Measurements from ENCODE around the gene ZNF576.
"Not testable (repeated sequence)": the region's sequence is repeated elsewhere in the genome, so short reads cannot be mapped to it uniquely, and the experiment has no call there.

ZNF576 gene

DNA sequence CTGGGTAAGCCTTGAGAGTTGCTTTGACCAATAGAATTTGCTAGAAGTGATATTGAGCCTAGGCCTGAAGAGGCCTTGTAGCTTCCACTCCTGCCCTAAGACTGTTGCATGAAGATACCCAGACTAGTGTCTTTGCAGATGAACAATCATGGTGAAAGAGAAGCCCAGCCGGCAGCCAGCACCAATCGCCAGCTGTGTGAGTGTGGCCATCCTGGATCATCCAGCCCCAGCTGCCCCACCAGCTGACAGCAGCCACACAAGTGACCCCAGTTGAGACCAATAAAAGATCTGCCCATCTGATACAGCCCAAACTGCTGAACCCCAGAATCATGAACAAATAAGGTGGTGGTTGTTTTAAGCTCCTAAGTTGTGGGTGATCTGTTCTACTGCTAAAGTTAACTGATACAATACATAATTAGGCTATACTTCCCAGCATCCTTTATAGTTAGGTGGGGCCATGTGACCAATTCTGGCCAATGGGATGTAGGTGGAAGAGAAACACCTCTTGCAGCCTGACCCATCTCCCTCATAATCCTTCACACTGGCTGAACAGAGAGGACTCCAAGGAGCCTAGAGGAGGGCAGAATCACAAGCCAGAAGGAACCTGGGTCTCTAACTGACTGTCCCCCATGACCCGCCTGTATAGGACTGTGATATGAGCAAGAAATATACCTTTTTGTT, 32.4 kb downstream of the ZNF576 start:
- DNase-seq = no peak

- no peak for DNase-seq
Measured at GRCh38 chr19:43631491-43631890, 35.1 kb downstream of the ZNF576 start.

DNA sequence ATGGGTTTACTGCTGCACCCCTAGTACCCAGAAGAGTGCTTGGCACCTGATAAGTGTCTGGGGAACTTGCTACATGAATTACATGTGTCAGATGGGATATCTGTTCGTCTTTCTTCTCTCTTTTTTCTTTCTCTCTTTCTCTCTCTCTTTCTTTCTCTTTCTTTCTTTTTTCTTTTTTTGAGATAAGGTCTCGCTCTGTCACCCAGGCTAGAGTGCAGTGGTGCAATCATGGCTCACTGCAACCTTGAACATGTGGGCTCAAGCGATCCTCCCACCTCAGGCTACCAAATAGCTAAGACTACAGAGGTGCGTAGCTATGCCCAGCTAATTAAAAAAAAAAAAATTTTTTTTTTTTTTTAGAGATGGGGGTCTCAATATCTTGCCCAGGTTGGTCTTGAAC, 37.1 kb downstream of the ZNF576 start:
- no peak for DNase-seq

GRCh38 chr19:43634068-43634467, 37.7 kb downstream of the ZNF576 start:
- no peak for DNase-seq

DNA sequence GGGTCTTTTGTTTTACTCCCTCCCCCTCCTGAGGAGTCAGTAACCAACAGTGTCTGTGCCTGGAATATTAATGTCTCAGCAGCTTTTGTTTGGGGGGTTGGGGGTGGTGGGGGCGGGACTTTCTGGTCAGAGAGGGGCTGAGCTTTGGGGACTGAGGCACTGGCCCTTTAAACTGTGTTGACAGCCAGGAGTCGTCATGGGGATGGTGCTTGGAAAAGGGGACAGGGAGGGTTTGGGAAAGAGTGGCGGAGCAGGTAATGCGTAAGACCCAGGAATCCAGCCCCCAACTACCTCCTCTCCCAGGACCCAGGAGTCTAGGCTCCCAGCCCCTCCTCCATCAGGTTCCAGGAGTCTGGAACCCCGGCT, 38.1 kb downstream of the ZNF576 start:
- no peak for DNase-seq

- DNase-seq = peak; percentile 30
Measured at GRCh38 chr19:43634872-43635560, 38.6 kb downstream of the ZNF576 start.

- DNase-seq = not testable (repeated sequence)
Measured at GRCh38 chr19:43635561-43635940, 39.2 kb downstream of the ZNF576 start.

DNA sequence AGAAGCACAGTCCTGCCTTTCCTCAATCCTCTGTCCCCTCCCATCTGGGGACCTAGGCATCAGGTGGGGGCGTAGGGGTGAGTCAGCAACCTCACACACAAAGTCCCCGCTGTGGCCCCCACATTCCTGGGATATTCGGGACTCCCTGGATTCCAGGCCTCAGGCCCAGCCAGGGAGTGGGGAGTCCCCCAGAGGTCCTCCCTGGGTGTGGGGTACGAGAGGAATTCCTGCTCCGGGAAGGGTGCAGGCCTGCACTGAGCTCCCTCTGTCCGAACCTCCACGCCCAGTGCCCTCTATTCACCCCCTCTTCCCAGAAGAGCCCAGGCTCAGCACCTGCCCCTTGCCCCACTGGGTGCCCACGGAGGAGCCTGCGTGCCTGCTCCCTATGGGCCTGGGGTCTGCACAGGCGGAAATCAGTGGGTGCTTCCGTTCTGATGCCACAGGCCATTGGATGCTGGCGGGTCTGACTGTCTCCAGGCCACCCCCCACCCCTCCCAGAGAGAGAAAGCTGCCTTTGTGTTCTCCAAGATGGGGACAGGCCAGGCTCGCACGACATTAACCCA, 39.8 kb downstream of the ZNF576 start:
- DNase-seq = peak; percentile 66

DNA sequence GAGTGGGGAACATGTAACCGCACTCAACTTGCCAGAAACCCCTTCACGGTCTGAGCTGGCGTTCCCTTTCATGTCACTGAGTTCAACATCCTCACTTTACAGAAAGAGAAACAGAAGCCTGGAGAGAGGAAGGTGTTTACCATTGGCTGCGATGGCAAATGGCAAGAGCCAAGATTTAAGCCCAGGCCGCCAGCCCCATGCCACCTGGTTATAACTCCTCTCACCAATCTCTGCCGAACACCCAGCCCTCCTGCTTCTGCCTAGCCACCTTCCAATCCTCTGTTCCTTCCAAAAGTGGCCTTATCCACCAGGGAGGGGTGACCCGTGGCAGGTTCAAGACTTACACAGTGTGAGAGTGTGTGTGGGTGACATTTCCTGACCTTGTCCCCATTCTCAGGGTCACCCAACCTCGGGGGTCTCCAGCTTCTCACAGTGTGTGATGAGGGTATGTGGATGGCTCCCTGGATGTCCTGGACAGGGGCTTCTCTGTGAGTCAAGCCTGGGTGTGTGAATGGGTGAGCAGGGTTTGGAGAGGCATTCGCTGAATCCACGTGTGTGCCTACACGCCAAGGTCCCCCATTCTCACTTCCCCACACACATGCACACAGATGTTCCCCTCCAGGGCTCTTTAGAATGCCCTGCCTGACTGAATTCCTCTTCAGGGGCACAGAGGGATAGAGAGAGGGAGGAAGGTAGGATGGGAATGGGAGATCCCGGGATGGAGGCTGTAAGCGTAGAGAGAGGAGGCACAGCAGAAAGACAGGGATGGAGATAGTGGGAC, 42.0 kb downstream of the ZNF576 start:
- DNase-seq = no peak

DNA sequence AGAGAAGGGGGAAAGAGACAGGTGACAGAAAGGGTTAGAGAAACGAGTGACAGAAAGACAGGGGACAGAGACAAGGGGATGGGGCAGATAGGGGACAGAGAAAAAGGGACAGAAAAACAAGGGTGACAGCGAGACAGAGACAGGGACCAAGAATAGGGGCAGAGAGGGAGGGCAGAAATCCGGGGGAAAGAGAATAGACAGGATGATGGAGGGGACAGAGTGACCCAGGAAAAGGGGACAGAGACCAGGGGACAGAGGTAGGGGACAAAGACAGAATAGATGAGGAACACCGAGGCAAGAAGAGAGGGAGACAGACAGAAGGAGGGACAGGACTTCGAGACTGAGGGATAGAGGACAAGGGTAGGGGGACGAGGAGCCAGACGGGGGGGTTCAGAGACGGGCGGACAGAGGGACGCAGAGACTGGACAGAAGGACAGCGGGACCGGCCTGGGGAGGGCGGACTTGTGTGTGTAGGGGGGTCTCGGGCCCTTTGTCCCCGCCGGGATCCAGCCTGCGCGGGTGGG, 42.7 kb downstream of the ZNF576 start:
- DNase-seq = no peak

DNA sequence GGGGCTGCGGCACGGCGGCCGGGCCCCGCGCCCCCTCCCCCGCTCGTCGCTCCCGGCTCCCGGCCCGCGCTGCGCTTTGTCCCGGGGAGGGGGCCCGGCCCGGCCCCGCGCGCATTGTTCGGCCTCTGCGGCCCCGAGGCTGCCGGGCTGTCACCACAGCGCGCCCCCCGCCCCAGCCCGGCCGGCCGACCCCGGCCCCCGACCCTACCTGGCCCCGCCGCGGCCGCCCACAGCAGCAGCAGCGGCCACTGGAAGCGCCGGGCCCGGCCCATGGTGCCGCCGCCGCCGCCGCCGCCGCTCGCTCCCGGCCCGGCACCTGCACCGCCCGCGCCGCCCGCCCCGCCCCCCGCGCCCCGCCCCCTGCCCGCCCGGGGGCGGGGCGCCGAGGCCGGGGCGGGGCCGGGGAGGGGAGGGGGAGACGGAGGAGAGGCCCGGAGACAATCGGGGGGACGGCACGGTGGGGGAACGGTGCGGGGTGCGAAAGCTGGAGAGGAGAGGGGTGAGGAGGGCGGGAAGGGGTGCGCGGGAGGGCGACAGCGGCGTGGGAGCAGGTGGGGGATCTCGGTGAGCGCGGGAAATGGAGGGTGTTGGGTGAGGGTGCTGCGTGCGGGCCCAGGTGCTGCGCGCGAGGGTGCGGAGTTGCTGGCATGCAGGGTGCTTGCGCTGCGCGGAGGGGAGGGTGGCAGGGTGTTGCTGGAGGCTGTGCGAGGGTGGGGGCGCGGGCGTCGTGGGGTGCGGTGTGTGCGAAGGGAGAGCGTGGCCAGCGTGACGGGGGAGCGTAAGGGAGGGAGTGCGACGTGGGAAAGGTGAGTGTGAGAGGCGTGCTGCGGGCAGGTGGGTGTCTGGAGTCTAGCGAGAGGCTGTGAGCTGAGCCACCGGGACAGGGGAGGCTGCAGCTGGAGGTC, 43.4 kb downstream of the ZNF576 start, which contains the start of gene CADM4:
TSS of gene CADM4 (minus strand) at position 332 of the 905 bp plus-strand sequence. CDS start at position 272, 60 bp downstream.
- DNase-seq = no peak

DNA sequence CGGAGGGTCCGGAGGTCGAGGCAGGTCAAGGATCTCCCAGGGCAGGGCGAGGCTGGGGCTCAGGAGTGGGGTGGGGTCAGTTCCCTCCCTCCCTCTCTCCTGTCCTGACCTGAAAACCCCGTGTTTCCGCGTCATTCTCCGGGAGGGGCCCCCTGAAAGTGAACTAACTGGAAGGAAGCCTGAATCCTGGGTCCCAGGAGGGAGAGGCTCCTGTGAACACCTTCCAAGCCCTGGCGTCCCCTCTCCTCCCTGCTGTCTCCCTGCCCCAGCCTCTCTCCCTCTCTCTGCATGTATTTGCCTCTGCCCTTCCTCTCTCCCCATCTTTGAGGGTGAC, 44.0 kb downstream of the ZNF576 start:
- DNase-seq = no peak

DNA sequence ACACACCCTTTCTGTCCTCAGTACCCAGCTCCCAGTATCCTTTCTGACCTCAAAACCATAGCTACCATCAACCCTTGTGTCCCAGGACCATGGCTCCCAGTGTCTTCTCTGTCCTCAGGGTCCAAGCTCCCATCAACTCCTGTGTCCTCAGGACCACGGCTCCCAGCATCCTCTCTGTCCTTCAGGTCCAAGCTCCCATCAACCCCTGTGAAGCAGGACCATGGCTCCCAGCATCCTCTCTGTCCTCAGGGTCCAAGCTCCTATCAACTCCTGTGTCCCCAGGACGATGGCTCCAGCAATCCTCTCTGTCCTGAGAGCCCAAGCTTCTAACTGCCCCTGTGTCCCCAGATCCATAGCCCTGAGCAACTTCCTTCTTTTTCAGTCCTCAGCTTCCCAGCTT, 44.9 kb downstream of the ZNF576 start:
- no peak for DNase-seq

- DNase-seq = no peak
Measured at GRCh38 chr19:43642531-43642930, 46.1 kb downstream of the ZNF576 start.

- DNase-seq = no peak
Measured at GRCh38 chr19:43643326-43643725, 46.9 kb downstream of the ZNF576 start.

DNA sequence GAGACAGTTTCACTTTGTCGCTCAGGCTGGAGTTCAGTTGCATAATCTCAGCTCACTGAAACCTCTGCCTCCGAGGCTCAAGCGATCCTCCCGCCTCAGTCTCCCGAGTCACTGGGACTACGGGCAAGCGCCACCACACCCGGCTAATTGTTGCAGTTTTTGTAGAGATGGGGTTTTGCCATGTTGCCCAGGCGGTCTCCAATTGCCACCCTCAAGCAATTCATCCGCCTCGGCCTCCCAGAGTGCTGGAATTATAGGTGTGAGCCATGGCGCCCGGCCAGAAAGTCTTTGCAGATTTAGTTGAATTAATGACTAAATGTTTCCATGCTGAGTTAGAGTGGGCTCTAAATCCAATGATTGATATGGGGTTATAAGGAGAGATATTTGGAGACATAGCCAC, 47.8 kb downstream of the ZNF576 start:
- DNase-seq = no peak

GRCh38 chr19:43648633-43649032, 52.2 kb downstream of the ZNF576 start:
- no peak for DNase-seq

- DNase-seq = no peak
Measured at GRCh38 chr19:43649514-43649913, 53.1 kb downstream of the ZNF576 start.

DNA sequence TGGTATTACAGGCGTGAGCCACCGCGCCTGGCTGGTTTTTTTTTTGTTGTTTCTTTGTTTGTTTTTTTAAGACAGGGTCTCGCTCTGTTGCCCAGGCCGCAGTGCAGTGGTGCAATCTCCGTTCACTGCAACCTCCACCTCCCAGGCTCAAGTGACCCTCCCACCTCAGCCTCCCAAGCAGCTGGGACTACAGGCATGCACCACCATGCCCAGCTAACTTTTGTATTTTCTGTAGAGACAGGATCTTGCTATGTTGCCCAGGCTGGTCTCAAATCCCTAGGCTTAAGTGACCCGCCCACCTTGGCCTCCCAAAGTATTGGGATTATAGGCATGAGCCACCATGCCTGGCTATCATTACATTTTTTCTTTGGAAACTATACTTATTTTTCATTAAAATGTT, 53.9 kb downstream of the ZNF576 start:
- not testable (repeated sequence) for DNase-seq
